Neutrophil (primary cell): ENCODE measurements around the gene TOMM20L.

ENCODE experiments used
- H3K27ac ChIP-seq: fragments of 200-600 bp; sonication (generic); 2 replicates; pipeline ENCODE4 v1.5.1; 2016; ENCODE audit warnings: mild to moderate bottlenecking, moderate library complexity
- H3K27me3 ChIP-seq: fragments of 200-600 bp; sonication (generic); 2 replicates; pipeline ENCODE4 v1.6.0; 2016; ENCODE audit warnings: mild to moderate bottlenecking
- H3K36me3 ChIP-seq: fragments of 200-600 bp; sonication (generic); 2 replicates; pipeline ENCODE4 v1.5.1; 2017
- H3K4me1 ChIP-seq, 2 experiments: fragments of 200-600 bp in 1 of 2; sonication (generic) in 1 of 2; 1 replicate in 1 of 2; 2 replicates in 1 of 2; pipeline versions ENCODE4 v1.5.1 to v1.6.1; 2013 to 2016; ENCODE audit warnings: low read depth in 1 of 2, low read length in 1 of 2, mild to moderate bottlenecking in 1 of 2, moderate library complexity in 1 of 2; ENCODE audit not compliant: control insufficient read depth in 1 of 2, insufficient read depth in 1 of 2
- H3K4me3 ChIP-seq, 2 experiments: fragments of 200-600 bp in 1 of 2; sonication (generic) in 1 of 2; 1 replicate in 1 of 2; 2 replicates in 1 of 2; pipeline ENCODE4 v1.5.1; 2013 to 2016; ENCODE audit warnings: low read depth in 1 of 2, low read length in 1 of 2, mild to moderate bottlenecking in 1 of 2, moderate library complexity in 1 of 2
- H3K9me3 ChIP-seq: fragments of 200-600 bp; sonication (generic); 2 replicates; pipeline ENCODE4 v1.5.1; 2016
- CTCF ChIP-seq: fragments of 200-600 bp; sonication (generic); IDR thresholded peaks from 2 replicates; pipeline ENCODE4 v1.5.1; 2016; ENCODE audit warnings: antibody characterized with exemption

The TOMM20L gene

GRCh38 chr14:58390830-58391229, 4.9 kb upstream of the TOMM20L start:
- H3K4me1 ChIP-seq, result peaks cover 4 to 7% of the 10 kb centered on the region in 2 experiments
- no peak for TF ChIP-seq CTCF
- H3K36me3 ChIP-seq, result peaks cover 3% of the 10 kb centered on the region
- H3K27me3 ChIP-seq, result no peaks in the 10 kb centered on the region
- H3K9me3 ChIP-seq, result no peaks in the 10 kb centered on the region
- H3K4me3 ChIP-seq, result no peak overlapping the region
- no peak overlapping the region for H3K27ac ChIP-seq

- Histone ChIP-seq H3K4me3 (peak overlapping the region; percentile 56 to 57), H3K27ac (peak overlapping the region; percentile 29), H3K27me3 (peaks cover 3% of the 10 kb centered on the region), H3K36me3 (no peaks in the 10 kb centered on the region), H3K4me1 (peaks cover 10 to 13% of the 10 kb centered on the region in 2 experiments), H3K9me3 (no peaks in the 10 kb centered on the region)
- TF ChIP-seq CTCF, result no peak
Measured at GRCh38 chr14:58395562-58395811, 243 bp upstream of the TOMM20L start.

- TF ChIP-seq CTCF, result no peak
- Histone ChIP-seq H3K27ac (no peak overlapping the region), H3K36me3 (no peaks in the 10 kb centered on the region), H3K4me1 (peaks cover 10 to 13% of the 10 kb centered on the region in 2 experiments), H3K27me3 (peaks cover 3% of the 10 kb centered on the region), H3K9me3 (no peaks in the 10 kb centered on the region), H3K4me3 (no peak overlapping the region)
Measured at GRCh38 chr14:58397156-58397555, 1.4 kb downstream of the TOMM20L start.

- no peaks in the 10 kb centered on the region for H3K9me3 ChIP-seq
- no peak for TF ChIP-seq CTCF
- H3K4me3 ChIP-seq, result no peak overlapping the region
- no peaks in the 10 kb centered on the region for H3K36me3 ChIP-seq
- H3K27me3 ChIP-seq, result peaks cover 3% of the 10 kb centered on the region
- peaks cover 10 to 13% of the 10 kb centered on the region in 2 experiments for H3K4me1 ChIP-seq
- H3K27ac ChIP-seq, result no peak overlapping the region
Measured at GRCh38 chr14:58398495-58398894, 2.8 kb downstream of the TOMM20L start.

GRCh38 chr14:58398895-58399294, 3.2 kb downstream of the TOMM20L start:
- TF ChIP-seq CTCF, result no peak
- no peak overlapping the region for H3K27ac ChIP-seq
- H3K4me3 ChIP-seq, result no peak overlapping the region
- H3K4me1 ChIP-seq, result peaks cover 10 to 13% of the 10 kb centered on the region in 2 experiments
- no peaks in the 10 kb centered on the region for H3K9me3 ChIP-seq
- peaks cover 3% of the 10 kb centered on the region for H3K27me3 ChIP-seq
- no peaks in the 10 kb centered on the region for H3K36me3 ChIP-seq

- no peaks in the 10 kb centered on the region for H3K36me3 ChIP-seq
- no peaks in the 10 kb centered on the region for H3K4me1 ChIP-seq
- H3K9me3 ChIP-seq, result no peaks in the 10 kb centered on the region
- H3K27ac ChIP-seq, result no peak overlapping the region
- H3K4me3 ChIP-seq, result no peak overlapping the region
- no peaks in the 10 kb centered on the region for H3K27me3 ChIP-seq
- no peak for TF ChIP-seq CTCF
Measured at GRCh38 chr14:58401587-58401986, 5.9 kb downstream of the TOMM20L start.
